ENCODE data around the gene KIF19.

DNA sequence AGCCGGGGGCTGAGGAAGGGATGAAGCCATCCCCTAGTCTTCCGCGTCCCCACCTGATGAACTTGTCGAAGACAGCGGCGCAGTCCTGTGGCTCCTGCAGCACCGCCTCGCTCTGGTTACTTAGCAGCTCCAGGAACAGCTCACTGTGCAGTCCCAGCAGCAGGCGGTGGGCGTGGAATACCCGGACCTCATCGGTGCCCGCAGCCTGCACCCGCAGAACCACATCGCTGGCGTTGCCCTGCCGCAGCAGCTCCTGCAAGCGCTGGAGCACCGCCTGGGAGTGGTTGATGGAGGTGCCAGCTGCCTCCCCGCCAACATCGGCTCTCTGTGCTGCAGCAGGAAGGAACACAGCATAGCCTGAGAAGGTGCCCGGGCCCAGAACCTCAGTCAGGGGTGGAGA, 33.9 kb downstream of the KIF19 start:
- TF ChIP-seq, protein P1, sequence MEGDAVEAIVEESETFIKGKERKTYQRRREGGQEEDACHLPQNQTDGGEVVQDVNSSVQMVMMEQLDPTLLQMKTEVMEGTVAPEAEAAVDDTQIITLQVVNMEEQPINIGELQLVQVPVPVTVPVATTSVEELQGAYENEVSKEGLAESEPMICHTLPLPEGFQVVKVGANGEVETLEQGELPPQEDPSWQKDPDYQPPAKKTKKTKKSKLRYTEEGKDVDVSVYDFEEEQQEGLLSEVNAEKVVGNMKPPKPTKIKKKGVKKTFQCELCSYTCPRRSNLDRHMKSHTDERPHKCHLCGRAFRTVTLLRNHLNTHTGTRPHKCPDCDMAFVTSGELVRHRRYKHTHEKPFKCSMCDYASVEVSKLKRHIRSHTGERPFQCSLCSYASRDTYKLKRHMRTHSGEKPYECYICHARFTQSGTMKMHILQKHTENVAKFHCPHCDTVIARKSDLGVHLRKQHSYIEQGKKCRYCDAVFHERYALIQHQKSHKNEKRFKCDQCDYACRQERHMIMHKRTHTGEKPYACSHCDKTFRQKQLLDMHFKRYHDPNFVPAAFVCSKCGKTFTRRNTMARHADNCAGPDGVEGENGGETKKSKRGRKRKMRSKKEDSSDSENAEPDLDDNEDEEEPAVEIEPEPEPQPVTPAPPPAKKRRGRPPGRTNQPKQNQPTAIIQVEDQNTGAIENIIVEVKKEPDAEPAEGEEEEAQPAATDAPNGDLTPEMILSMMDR (conservative IDR thresholded peaks at IDR 0.05): no peak
- TF ChIP-seq EZH2 (IDR thresholded peaks at IDR 0.05; ENCODE audit: low read depth): no peak
